OCI-LY1 (cell line): ENCODE measurements around the gene KRTAP22-2.

Experiments used
- H2AFZ ChIP-seq: fragments of 200-600 bp; sonication (generic), shearing (Covaris generic); 2 replicates; pipeline ENCODE4 v1.6.0; 2014; ENCODE audit warnings: antibody characterized with exemption, mild to moderate bottlenecking, low read length
- H3F3A ChIP-seq: fragments of 200-600 bp; sonication (generic), shearing (Covaris generic); 2 replicates; pipeline ENCODE4 v1.6.0; 2014; ENCODE audit warnings: mild to moderate bottlenecking, antibody characterized with exemption, low read length, moderate library complexity; ENCODE audit not compliant: insufficient read depth
- H3K27ac ChIP-seq: fragments of 200-600 bp; sonication (generic); 2 replicates; pipeline ENCODE4 v1.5.1; 2014; ENCODE audit warnings: low read length, mixed run types, mild to moderate bottlenecking, low read depth; ENCODE audit not compliant: poor library complexity, severe bottlenecking
- H3K27me3 ChIP-seq: fragments of 200-600 bp; sonication (generic); 2 replicates; pipeline ENCODE4 v1.6.0; 2014; ENCODE audit warnings: antibody characterized with exemption, mild to moderate bottlenecking, low read length, moderate library complexity; ENCODE audit not compliant: insufficient read depth
- H3K36me3 ChIP-seq: fragments of 200-600 bp; sonication (generic); 2 replicates; pipeline ENCODE4 v1.6.1; 2014; ENCODE audit warnings: mild to moderate bottlenecking, antibody characterized with exemption, low read length, moderate library complexity, mixed read lengths; ENCODE audit not compliant: insufficient read depth
- H3K4me1 ChIP-seq: fragments of 200-600 bp; sonication (generic); 2 replicates; pipeline ENCODE4 v1.5.1; 2014; ENCODE audit warnings: mild to moderate bottlenecking, low read length, moderate library complexity; ENCODE audit not compliant: insufficient read depth, severe bottlenecking
- H3K4me2 ChIP-seq: fragments of 200-600 bp; sonication (generic), shearing (Covaris generic); 2 replicates; pipeline ENCODE4 v1.6.1; 2014; ENCODE audit warnings: low read length
- H3K4me3 ChIP-seq: fragments of 200-600 bp; sonication (generic); 2 replicates; pipeline ENCODE4 v1.5.1; 2014; ENCODE audit warnings: low read length, low read depth, mild to moderate bottlenecking, mixed read lengths; ENCODE audit not compliant: poor library complexity, severe bottlenecking
- H3K79me2 ChIP-seq: fragments of 200-600 bp; shearing (Covaris generic); 2 replicates; pipeline ENCODE4 v1.6.1; 2016; ENCODE audit warnings: mixed run types, low read length, mixed read lengths; ENCODE audit not compliant: insufficient read depth
- H3K9ac ChIP-seq: fragments of 200-600 bp; sonication (generic), shearing (Covaris generic); 2 replicates; pipeline ENCODE4 v1.6.1; 2014; ENCODE audit warnings: mild to moderate bottlenecking, low read length, mixed read lengths
- H3K9me2 ChIP-seq: fragments of 200-600 bp; sonication (generic), shearing (Covaris generic); 2 replicates; pipeline ENCODE4 v1.6.1; 2014; ENCODE audit warnings: low read depth, mild to moderate bottlenecking, low read length, mixed read lengths
- H3K9me3 ChIP-seq: fragments of 200-600 bp; shearing (Covaris generic); 2 replicates; pipeline ENCODE4 v1.6.1; 2014; ENCODE audit warnings: low read length, mixed read lengths
- H4K20me1 ChIP-seq: fragments of 200-600 bp; sonication (generic), shearing (Covaris generic); 2 replicates; pipeline ENCODE4 v1.6.0; 2016; ENCODE audit warnings: mild to moderate bottlenecking, low read length; ENCODE audit not compliant: insufficient read depth
- CTCF ChIP-seq: fragments of 200-600 bp; sonication (generic), shearing (Covaris generic); IDR thresholded peaks from 2 replicates; pipeline ENCODE4 v1.5.1; 2017; ENCODE audit warnings: mild to moderate bottlenecking, antibody characterized with exemption, low read length, moderate library complexity, mixed read lengths
- EZH2 ChIP-seq: fragments of 200-600 bp; sonication (generic), shearing (Covaris generic); IDR thresholded peaks from 2 replicates; pipeline ENCODE4 v1.8.0; 2017; ENCODE audit warnings: borderline replicate concordance, mixed run types, mild to moderate bottlenecking, antibody characterized with exemption, low read length, moderate library complexity, mixed read lengths

KRTAP22-2 gene

DNA sequence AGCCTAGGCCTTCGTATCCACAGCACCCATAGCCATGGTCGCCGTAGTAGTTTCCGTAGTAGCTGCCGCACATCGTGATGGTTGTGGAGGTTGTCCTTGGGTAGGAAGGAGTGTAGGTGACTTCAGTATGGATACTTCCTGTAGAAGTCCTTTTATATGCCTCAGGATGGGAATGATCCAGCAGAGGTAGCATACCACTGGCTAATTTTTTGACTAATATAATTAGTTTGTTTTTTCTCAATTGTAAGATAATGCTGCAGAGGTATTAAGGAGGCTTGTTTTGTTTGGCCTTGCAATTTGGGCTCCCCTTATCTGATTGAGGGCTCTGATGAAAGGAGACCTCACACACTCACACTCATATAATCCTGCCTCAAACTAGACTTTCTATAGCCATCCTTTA lies 8.6 kb upstream of the KRTAP22-2 start, which contains the start of gene KRTAP6-2:
TSS of gene KRTAP6-2 (minus strand) at position 101 of the 400 bp plus-strand sequence. CDS start at position 73, 28 bp downstream.
- no peak within 1 kb of the TSS for H3K4me2 ChIP-seq
- no peaks in the 10 kb centered on the region for H3K36me3 ChIP-seq
- TF ChIP-seq CTCF (no peak), EZH2 (no peak)
- H3K9ac ChIP-seq: no peak within 1 kb of the TSS
- H3K79me2 ChIP-seq: no peaks in the 10 kb centered on the region
- no peaks in the 10 kb centered on the region for H3K9me2 ChIP-seq
- no peaks in the 10 kb centered on the region for H3K9me3 ChIP-seq
- no peaks in the 10 kb centered on the region for H3K4me1 ChIP-seq
- H3F3A ChIP-seq: no peaks in the 10 kb centered on the region
- H3K27me3 ChIP-seq: no peaks in the 10 kb centered on the region
- no peak within 1 kb of the TSS for H2AFZ ChIP-seq
- no peaks in the 10 kb centered on the region for H4K20me1 ChIP-seq
- H3K27ac ChIP-seq: no peak within 1 kb of the TSS
- H3K4me3 ChIP-seq: no peak within 1 kb of the TSS

- Histone ChIP-seq H3K9me3 (no peaks in the 10 kb centered on the region), H3K9me2 (no peaks in the 10 kb centered on the region), H2AFZ (no peak within 1 kb of the TSS), H3K27me3 (no peaks in the 10 kb centered on the region), H3K36me3 (no peaks in the 10 kb centered on the region), H3K9ac (no peak within 1 kb of the TSS), H3K4me3 (no peak within 1 kb of the TSS), H3K27ac (no peak within 1 kb of the TSS), H3F3A (no peaks in the 10 kb centered on the region), H4K20me1 (no peaks in the 10 kb centered on the region), H3K4me1 (no peaks in the 10 kb centered on the region), H3K79me2 (no peaks in the 10 kb centered on the region), H3K4me2 (no peak within 1 kb of the TSS)
- TF ChIP-seq CTCF: no peak
- no peak for TF ChIP-seq EZH2
Observed at GRCh38 chr21:30592140-30592539, 1.9 kb upstream of the KRTAP22-2 start, which contains the start of gene KRTAP6-3. TSS of gene KRTAP6-3 (plus strand) at chr21:30592440. CDS start at chr21:30592446, 6 bp downstream.

GRCh38 chr21:30582870-30583269 lies 7.3 kb downstream of the KRTAP22-2 start:
- Histone ChIP-seq H3K79me2 (no peaks in the 10 kb centered on the region), H3F3A (no peaks in the 10 kb centered on the region), H3K4me1 (no peaks in the 10 kb centered on the region), H3K9ac (no peak overlapping the region), H3K27me3 (no peaks in the 10 kb centered on the region), H3K9me3 (no peaks in the 10 kb centered on the region), H3K27ac (no peak overlapping the region), H3K9me2 (no peaks in the 10 kb centered on the region), H3K36me3 (no peaks in the 10 kb centered on the region), H3K4me3 (no peak overlapping the region), H4K20me1 (no peaks in the 10 kb centered on the region), H3K4me2 (no peak overlapping the region), H2AFZ (no peak overlapping the region)
- TF ChIP-seq CTCF (no peak), EZH2 (no peak)
